ENCODE data around the gene SORCS2.

Gene SORCS2

DNA sequence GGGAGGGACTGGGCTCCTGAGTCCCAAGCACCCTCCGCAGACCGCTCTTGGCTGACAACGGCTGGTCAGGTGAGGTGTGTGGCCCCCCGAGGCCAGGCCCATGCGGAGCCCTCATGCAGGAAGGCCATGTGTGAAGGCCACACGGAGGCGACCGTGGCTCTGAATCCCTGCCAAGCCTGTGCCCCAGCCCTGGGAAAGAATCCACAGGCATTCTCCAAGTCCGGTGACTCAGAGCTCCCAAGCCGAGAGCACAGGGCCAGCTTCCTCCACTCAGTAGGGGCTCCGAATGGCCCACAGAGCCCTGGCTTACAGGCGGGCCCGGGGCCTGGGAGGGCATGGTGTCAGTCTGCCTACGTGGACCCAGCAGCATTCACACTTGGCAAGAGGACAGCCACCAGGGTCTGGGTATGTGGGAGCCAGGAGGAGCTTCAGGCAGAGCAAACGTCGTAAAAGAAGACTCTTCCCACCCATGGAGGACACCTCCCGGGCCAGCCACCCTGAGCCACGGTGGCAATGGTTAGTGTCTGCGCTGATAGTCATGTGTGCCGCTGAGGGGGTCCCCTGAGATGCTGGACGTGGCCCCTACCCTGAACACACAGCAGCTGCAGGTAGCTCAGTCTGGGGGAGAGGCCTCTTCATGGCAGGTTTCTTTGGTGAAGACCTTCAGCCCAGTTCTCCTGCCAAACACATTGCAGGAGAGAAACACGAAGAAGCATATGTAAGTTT is 136.7 kb downstream of the SORCS2 start:
- DNase-seq = no peak

DNA sequence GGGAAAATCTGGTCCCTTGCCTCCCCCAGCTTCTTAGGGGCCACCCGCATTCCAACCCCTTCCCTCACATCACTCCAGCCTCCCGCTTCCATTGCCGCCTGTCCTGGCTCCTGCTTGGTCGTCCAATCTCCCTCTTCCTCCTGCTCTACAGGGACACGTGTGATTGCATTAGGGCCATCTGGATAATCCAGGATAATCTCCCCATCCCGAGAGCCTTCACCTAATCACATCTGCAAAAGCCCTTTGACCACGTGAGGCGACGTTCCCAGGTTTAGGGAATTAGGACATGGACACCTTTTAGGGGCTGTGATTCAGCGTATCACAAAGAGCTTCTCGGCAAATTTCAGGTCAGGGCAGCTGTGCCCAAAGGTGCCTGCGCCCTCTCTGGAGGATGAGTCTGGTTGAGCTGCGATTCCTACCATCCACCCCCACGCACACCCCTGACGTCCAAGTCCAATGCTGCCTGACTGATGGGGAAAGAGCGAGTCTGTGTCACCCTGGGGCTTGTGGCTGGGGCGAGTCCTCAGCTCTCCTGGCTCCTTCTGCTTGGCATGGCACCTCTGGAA is 137.8 kb downstream of the SORCS2 start:
- DNase-seq = no peak

DNA sequence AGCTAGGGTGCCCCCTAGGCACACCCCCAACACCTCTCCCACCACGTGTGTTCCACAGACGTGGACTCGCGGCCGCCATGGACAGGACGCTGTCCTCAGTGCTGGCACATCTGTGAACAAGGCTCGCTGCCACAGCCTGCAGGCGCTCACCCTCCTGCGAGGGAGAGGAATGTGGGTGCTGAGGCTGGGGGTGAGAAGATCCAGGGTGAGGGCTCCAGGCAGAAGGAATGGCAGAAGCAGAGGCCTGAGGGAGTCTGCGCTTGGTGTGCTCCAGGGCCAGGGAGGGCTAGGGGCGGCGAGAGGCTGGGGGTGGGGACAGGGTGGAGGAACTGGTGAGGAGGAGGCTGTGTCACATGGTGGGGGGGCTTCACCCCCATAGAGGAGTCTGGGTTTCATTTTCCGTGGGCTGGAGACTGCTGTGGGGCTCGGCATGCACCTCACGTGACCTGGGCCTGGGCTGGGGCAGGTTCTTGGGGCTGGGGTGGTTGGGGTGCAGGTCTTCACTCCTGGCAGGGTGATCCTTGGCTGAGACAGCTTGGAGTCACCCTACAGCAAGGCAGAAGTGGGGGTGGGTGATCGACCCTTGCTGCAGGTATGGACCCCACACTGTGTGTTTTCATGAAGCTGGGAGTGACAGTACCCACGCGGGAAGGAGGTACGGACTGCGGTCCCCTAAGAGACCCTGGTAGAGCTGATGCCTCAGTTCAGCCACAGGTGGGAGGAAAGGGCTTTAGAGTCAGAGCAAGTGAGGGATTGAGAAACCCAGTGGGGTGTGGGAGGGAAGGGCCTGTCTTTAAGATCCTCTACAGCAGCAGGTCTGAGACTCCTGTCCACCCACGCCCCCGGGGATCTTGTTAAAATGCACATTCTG is 138.7 kb downstream of the SORCS2 start:
- DNase-seq = no peak

DNA sequence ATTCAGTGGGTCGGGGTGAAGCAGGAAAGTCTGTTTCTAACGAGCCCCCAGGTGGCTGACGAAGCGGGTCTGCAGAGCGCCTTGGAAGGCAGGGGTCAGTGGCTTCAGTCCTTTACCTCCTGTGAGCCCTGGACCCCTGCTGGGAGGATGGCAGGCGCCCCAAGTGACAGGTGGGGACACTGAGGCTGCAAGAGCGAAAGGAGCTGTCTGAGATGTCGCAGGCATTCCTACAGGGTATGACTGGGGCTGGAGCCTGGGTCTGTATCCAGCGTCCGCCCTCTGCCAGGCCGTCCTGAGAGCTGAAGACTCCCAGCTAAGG is 139.3 kb downstream of the SORCS2 start:
- no peak for DNase-seq

DNA sequence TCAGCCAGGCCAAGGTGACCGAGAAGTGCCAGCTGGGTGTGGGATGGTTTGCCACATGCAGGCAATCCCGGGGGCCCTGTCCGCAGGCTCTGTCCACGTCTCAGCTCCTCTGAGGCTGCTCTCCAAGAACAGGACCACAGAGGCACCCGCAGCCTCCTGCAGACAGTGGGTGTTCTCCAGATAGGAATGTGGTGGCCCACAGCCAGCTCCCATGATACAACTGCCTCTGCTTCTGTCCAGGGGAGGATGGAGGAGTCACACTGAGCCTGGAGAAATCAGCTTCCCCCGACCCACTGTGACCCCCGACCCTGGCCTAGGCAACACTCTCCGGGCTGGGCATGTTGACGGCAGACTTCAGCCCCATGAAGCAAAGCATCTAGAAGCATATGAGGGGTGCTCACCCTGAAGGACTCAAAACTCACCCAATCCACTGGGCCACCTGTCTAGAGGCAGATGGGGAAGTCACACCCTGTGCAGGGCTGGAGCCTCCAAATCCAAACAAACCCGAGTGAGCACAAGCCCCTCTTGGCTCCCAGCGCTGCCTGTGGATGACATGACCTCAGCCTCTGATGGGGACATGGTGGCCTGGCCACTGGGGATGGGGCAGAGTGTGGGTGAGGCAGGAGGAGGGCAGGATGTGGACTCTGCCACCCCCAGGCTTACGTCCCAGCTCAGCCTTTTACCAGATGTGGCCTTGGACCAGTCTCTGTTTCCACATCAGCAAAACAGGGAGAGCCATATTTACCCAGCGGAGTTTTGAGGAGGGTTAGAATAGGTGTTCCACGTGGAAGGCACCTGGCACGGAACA is 140.1 kb downstream of the SORCS2 start:
- no peak for DNase-seq

DNA sequence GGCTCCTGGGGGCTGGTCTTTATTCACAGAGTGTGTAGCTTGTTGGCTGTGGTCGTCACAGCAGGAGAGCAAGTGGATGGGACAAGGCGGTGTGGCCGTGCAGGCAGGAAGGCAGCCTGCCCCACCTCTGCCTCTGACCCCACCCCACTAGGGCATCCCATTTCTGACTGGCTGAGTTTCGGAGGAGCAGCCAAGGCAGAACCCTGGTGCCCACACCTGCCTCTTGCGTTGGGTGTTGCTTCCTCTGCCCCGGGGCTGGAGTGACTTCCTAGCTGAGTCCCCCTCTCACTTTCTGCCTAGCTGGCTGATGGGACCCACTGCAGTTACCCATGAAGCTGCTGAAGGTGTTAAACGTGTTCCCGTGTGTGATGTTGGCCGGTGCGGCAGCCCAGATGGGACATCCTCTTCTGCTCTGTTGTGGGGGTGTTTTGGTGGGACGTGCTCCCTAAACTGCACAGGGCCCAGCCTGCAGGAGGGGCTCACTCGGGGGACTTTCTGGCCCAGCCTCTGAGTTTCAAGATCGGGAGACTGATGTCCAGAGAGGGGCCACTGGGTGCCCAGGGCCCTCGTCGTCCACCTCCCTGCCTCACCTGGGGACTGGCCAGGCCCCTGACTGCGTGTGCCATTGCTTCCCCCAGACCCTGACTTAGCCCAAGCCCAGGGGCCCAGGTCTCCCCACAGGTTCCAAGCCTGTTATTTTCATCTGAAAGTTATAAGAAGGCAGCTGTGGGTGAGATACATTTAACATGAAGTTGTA is 140.9 kb downstream of the SORCS2 start:
- no peak for DNase-seq

DNA sequence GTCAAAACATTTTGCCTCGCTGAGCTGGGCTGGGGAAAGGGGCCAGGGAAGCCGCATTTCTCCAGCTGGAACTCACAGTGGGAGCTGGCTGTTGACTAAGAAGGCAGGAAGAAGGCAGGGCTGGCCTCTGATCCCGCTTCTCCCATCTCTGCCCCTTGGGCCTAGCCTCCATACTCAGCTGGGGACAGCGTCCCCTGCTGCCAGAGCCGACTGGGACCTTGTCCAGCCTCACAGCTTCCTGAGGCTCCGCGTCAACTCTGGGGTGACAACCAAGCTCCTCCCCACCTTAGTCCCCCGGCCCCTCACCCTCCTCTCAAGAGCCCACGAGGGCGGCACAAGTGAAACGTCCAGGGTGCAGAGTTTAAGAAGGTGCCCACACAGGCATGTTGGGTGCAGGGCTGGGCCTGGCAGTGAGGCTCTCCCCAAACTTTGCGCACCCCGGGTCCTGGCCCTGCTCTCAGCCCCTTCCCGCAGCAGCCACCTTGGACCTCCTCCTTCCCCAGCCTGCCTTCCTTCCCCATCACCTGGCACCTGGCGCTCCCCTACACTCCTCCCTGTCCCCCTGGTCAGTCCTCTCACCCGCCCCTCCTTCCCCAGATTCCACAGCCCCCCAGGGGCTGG is 141.6 kb downstream of the SORCS2 start:
- no peak for DNase-seq

DNA sequence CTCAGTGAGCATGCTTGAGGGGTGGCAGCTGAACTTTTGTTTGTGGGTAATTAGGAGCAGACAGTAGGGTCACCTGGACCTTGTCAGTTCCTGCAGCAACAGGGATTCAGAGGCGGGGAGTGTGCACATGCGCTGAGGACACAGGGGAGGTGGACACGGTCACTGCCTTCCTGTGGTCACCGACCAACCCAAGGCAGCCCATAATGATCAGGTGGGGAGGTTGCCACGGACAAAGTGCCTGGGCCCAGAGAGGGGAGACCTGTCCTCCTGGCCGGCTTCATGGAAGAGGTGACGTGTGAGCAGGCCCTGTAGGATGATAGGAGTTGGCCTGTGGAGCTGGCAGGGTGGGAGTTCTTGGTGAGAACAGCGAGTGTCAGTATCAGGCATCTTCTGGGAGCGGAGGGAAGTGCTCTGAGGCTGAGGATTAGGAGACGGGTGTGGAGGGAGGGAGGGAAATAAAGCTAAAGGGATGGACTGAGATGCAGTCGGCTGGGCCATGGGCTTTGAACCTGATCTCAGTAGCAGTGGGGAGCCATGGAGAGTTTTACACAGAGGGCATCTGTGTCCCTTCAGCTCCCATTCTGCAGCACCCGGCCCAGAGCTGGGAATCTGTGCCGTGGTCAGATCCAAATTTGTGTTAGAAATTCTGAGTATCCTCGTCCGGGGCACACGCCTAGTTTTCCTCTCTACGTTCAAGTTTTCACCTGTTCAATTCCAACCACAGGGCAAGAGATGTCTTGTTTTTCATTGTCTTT is 142.4 kb downstream of the SORCS2 start:
- no peak for DNase-seq

DNA sequence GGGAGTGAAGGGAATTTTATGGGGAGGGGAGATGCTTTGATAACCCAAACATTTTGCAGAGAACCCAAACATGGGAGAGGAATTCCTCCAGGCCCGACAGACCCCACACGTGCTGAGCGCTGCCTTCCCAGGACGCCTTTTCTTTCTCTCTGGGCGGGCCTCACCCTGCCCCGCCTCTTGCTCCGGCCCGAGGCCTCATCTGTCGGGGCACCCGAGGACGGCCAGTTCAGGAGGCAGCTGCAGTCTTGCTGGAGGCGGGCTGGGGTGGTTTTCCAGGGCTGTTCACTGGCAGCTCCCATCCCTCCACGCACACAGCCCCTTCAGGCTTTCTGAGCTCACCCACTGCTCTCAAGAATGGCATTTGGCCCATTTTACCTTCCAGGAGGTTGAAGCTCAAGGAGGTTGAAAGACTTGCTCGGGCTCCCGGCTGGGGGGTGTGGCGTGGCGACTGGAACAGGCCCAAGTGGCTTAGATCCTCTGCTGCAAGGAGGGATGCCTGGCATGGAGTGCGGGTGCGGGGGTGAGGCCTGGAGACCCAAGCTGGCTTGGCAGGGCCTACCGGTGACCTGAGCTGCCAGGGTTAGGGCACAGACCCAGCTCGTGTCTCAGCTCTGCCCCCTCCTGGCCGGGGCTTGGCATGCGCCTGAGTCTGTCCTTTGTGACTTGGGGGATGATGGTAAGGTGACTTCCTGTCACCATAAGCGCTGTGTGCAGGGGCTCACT is 143.2 kb downstream of the SORCS2 start:
- peak; percentile 57 to 68 for DNase-seq

DNA sequence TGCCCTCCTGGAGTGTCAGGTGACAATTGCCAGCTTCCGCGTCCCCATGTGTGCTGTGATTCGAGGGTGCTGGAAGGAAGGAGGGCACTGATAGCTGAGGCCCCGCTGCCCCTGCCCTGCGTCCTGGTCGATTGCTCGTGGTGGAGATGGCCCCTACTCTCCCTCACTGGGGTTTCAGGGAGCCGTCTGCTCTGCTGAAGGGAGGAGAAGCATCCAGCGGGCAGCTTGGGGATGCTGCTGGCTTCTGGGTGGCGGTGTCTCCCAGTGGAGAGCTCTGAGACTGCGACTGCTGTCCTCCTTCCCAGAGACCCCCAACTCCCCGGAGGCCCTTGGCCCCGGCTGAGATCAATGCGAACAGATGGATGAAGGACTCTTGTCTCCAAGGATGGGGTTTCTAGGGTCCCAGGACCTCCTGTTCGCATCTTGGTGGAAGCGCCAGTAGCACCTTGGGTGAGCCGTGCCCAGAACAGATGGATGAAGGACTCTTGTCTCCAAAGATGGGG is 143.8 kb downstream of the SORCS2 start:
- DNase-seq = no peak

DNA sequence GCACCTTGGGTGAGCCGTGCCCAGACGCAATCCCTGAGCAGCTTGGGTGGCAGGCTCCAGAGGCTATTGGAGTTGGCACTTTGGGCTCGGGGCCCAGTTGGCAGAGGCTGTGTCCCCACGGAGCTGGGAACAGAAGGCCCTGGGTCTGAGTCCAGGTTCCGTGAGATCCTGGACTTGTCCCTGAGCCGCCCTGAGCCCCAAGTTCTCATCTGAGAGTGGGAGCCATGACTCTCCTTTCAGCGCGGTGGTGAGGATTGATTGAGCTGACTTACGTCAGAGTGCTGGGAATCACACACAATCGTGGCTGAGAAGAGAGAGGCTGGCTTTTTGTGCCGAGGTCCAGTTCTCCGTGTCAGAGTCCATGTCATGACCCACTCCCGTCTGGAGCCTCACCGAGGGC is 144.4 kb downstream of the SORCS2 start:
- no peak for DNase-seq

DNA sequence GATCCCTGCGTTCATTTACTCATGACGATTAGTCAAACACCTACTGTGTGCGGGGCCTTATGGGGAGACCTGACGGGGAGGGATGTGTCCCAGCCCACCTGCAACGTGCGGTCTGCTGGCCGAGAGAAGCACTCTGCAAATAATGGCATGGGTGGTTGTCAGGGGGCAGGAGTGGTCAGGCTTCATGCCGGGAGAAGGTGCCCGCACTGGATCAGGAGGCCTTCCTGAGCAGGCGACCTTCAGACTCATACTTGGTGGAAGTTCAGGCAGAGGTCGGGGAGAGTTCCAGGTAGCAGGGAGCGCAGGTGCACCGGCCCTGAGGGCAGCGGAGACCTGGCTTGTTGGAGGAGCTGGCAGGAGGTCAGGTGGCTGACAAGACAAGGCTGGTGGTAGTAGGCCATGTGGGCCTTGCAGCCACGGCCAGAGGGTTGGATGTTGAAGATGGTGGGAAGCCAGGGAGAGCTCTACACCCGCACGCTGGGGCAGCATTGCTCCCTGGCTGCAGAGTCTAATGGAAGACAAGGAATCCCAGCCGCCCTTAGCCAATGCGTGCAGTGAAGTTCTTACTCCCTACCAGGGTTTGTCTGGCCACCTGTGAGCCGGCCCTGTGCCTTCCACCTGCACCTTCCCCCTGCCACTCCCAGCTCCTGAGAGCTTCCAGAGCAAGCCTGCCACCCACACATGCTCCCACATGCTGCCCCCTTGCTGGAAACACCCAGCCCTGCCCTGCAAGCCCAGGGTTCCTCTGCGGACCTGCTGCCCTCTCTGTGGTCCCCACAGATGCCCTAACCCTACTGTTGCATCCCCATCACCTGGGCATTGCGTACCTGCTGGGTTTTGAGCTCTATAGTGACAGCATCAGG is 145.1 kb downstream of the SORCS2 start:
- no peak for DNase-seq

DNA sequence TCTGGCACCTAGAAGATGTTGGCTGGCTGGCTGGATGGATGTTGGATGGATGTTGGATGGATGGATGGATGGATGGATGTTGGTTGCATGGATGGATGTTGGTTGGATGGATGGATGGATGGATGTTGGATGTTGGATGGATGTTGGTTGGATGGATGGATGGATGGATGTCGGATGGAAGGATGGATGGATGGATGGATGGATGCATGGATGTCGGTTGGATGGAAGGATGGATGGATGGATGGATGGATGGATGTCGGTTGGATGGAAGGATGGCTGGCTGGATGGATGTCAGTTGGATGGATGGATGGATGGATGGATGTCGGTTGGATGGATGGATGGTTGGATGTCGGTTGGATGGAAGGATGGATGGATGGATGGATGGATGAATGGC is 145.7 kb downstream of the SORCS2 start:
- no peak for DNase-seq

DNA sequence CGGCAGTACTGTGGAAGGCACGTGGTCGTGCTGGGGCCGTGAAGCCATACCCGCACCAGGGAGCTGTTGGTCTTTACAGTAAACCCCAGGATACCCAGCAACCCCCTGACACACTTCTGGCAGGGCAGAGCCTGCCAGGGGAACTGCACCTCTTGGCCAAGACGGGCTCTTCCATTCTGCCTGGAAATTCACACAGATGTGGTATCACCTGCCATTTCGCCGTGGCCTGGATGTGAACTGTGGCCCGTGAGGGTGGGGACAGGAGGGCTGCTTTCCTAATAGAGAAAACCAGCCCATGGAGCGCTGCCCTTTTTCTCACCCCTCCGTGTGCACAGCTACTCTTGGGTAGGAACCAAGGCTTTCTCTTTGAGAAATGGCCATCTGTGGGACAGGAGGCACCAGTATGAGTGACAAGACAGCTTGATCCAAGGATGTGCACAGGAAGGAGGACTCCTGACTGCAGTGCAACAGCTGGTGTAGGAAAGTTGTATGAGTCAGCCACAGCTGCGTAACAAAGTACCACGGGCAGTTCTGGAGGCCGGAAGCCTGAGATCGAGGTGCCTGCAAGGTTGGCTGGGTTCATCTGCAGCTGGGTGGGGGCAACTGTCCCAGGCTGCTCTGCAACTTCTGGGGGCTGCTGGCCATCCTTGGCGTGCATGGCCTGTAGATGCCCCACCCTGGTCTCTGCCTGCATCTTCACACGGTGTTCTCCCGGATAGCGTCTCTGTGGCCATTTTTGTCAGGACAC is 146.7 kb downstream of the SORCS2 start:
- no peak for DNase-seq

DNA sequence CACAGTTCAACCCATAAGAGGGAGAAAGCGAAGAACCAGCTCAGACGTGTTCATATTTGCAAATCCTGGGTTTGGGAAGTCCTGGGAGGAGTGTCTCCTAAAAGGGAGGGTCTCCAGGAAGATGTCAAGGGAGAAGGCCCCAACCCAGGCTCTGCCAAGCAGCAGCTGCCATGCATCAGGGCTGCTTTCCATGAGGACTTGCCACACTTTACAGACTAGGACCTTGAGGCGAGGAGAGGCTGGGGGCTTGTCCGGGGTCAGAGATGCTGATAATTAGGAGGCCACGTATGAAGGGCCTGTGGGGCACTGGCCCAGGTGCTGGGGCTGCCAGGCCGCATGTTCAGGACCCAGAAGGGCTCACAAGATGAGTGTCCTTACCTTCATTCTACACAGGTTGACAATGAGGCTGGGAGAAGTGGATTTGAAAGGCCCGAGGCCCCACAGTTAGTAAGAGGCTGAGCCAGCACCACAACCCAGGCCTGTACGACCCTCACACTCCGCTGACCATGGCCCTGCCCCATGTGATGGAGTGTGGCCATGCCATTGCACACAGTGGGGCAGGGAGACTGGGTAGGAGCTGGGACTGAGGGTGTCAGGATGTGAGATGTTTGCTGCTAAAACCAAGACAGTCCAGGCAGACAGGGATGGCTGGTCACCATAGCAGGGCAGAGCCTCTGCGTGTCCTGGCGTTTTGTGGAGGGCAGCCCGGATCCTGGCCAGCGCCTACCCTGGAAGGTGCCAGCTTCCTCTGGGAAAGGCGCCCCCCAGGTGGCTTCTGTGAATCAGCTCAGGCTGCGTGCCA is 147.6 kb downstream of the SORCS2 start:
- no peak for DNase-seq

DNA sequence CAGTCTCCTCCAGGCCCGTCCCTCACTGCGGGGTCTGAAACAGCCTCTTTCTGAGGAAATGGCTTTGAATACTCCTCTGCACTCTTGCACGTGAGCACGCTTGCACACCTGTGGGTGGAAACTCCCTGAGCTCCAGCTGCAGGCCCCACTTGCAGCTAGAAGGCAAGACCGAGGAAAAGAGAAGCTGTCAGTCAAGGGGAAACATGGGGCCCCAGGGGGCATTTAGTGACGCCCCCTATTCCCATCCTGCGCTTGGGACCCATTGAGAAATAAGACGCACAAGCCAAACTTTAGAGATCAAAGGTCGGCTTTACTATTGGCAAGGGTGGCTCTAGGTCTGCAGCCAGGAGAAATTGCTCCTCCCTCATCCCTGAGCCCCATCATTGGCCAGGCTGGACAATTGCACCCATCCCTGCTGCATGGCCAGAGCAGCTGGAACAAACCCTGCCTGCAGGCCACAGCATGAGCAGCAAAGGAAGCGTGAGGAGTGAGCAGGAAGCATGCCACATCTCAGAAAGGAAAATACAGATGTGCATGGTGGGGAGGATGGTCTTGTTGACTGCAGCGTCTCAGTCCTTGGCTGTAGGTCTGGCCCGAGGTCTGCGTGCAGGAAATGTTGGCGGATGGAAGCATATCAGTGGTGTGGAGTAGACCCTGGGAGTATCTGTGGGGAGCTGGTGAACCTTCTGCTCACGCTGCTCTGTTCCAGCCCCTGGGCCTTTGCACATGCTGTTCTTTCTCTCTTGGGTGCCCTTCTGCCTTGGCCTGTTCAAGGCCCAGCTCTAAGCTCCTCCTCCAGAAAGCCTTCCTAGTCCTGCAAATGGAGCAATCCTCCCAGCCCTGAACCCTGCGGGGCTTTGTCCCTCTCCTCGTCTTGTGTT is 148.5 kb downstream of the SORCS2 start:
- DNase-seq = no peak

Data from stimulated activated CD4-positive, alpha-beta T cell treated with anti-CD3 and anti-CD28 coated beads, Interleukin-2, amount 100 ng/mL, for 48 hours (primary cell).